Activated T-helper 1 cell treated with anti-CD3 and anti-CD28 coated beads, Interleukin-12 subunit alpha, Interleukin-12 subunit beta, Interleukin-2, Interleukin-4 antibody, amounts not matched to agents 30 ng/mL and 10 ng/mL and 1 ng/mL, durations not matched to agents 14 hours and 24 hours and 36 hours (primary cell): Measurements from ENCODE around the gene FBXW5. TPM values are rescaled to one million over a fixed set of nuclear protein-coding genes. Genes with fewer than 3 reads are reported as not detected.

Experiments
- DNase-seq: peaks from one replicate; pipeline ENCODE4 v3.0.0; 2021; ENCODE audit warnings: low spot score
- H3K27ac Mint-ChIP-seq: one replicate; pipeline ENCODE4 v1.8.0; 2021; ENCODE audit warnings: mild to moderate bottlenecking, mixed read lengths
- H3K27me3 Mint-ChIP-seq: one replicate; pipeline ENCODE4 v1.8.0; 2022; ENCODE audit warnings: mild to moderate bottlenecking, moderate library complexity, mixed read lengths; ENCODE audit not compliant: insufficient read depth
- H3K36me3 Mint-ChIP-seq: one replicate; pipeline ENCODE4 v1.8.0; 2021; ENCODE audit warnings: low read depth, mixed read lengths
- H3K4me1 Mint-ChIP-seq: one replicate; pipeline ENCODE4 v1.8.0; 2021; ENCODE audit warnings: low read depth, mixed read lengths
- H3K4me3 Mint-ChIP-seq: one replicate; pipeline ENCODE4 v1.8.0; 2021; ENCODE audit warnings: mild to moderate bottlenecking, moderate library complexity, mixed read lengths
- H3K9me3 Mint-ChIP-seq: one replicate; pipeline ENCODE4 v1.8.0; 2021; ENCODE audit warnings: mixed read lengths
- intact Hi-C: fragments of 100-400 bp; cut with micrococcal nuclease; formaldehyde crosslinking; loops from one replicate; pipeline ENCODE4 v1.15.1; 2024
- total RNA-seq: library from RNA; stranded (reverse); gene quantifications from 2 replicates; pipeline ENCODE4 v1.2.3, GENCODE V29; 2022

The FBXW5 gene
- total RNA-seq, 1 donor from 2014 or later: 92.5 TPM

GRCh38 chr9:136962163-136962562, 17.6 kb upstream of the FBXW5 start:
- H3K4me1 Mint-ChIP-seq: peaks cover 15% of the 10 kb centered on the region
- H3K27me3 Mint-ChIP-seq: peaks cover 3% of the 10 kb centered on the region
- no peaks in the 10 kb centered on the region for H3K36me3 Mint-ChIP-seq
- no peak for DNase-seq
- H3K27ac Mint-ChIP-seq: no peak overlapping the region
- no peaks in the 10 kb centered on the region for H3K9me3 Mint-ChIP-seq
- no peak overlapping the region for H3K4me3 Mint-ChIP-seq
- intact Hi-C loops: no loop called here

GRCh38 chr9:136961279-136962065, 16.9 kb upstream of the FBXW5 start:
- Mint-ChIP-seq H3K9me3 (peaks cover 5% of the 10 kb centered on the region), H3K36me3 (no peaks in the 10 kb centered on the region), H3K27ac (no peak overlapping the region), H3K4me3 (no peak overlapping the region), H3K4me1 (peaks cover 14% of the 10 kb centered on the region), H3K27me3 (no peaks in the 10 kb centered on the region)
- intact Hi-C loops: no loop called here
- no peak for DNase-seq

- Mint-ChIP-seq H3K27ac (no peak overlapping the region), H3K4me3 (no peak overlapping the region), H3K4me1 (peaks cover 9% of the 10 kb centered on the region), H3K36me3 (no peaks in the 10 kb centered on the region), H3K9me3 (peaks cover 9% of the 10 kb centered on the region), H3K27me3 (no peaks in the 10 kb centered on the region)
- intact Hi-C loops: no loop called here
- DNase-seq: no peak
These were observed 16.4 kb upstream of the FBXW5 start for GRCh38 chr9:136960938-136961275.

GRCh38 chr9:136960212-136960937, 15.8 kb upstream of the FBXW5 start:
- no peak overlapping the region for H3K4me3 Mint-ChIP-seq
- no peaks in the 10 kb centered on the region for H3K36me3 Mint-ChIP-seq
- H3K4me1 Mint-ChIP-seq: peaks cover 4% of the 10 kb centered on the region
- DNase-seq: no peak
- no peaks in the 10 kb centered on the region for H3K27me3 Mint-ChIP-seq
- H3K9me3 Mint-ChIP-seq: peaks cover 9% of the 10 kb centered on the region
- no peak overlapping the region for H3K27ac Mint-ChIP-seq
- intact Hi-C loops: no loop called here

GRCh38 chr9:136958898-136959850, 14.6 kb upstream of the FBXW5 start:
- Mint-ChIP-seq H3K27me3 (no peaks in the 10 kb centered on the region), H3K27ac (no peak overlapping the region), H3K4me1 (no peaks in the 10 kb centered on the region), H3K4me3 (no peak overlapping the region), H3K9me3 (peaks cover 9% of the 10 kb centered on the region), H3K36me3 (no peaks in the 10 kb centered on the region)
- intact Hi-C loops: no loop called here
- no peak for DNase-seq

GRCh38 chr9:136958473-136958872, 13.9 kb upstream of the FBXW5 start:
- Mint-ChIP-seq H3K27ac (no peak overlapping the region), H3K4me1 (no peaks in the 10 kb centered on the region), H3K4me3 (no peak overlapping the region), H3K36me3 (no peaks in the 10 kb centered on the region), H3K9me3 (peaks cover 9% of the 10 kb centered on the region), H3K27me3 (no peaks in the 10 kb centered on the region)
- intact Hi-C loops: no loop called here
- DNase-seq: no peak

- Mint-ChIP-seq H3K36me3 (no peaks in the 10 kb centered on the region), H3K27me3 (no peaks in the 10 kb centered on the region), H3K9me3 (peaks cover 9% of the 10 kb centered on the region), H3K27ac (no peak overlapping the region), H3K4me1 (no peaks in the 10 kb centered on the region), H3K4me3 (no peak overlapping the region)
- DNase-seq: no peak
- intact Hi-C loops: no loop called here
These were observed 13.4 kb upstream of the FBXW5 start for GRCh38 chr9:136957901-136958300.

- Mint-ChIP-seq H3K27ac (no peak overlapping the region), H3K9me3 (peaks cover 9% of the 10 kb centered on the region), H3K4me3 (no peak overlapping the region), H3K4me1 (no peaks in the 10 kb centered on the region), H3K36me3 (no peaks in the 10 kb centered on the region), H3K27me3 (no peaks in the 10 kb centered on the region)
- no peak for DNase-seq
- intact Hi-C loops: no loop called here
These were observed 12.9 kb upstream of the FBXW5 start for GRCh38 chr9:136957461-136957860.

GRCh38 chr9:136956604-136957003, 12.1 kb upstream of the FBXW5 start:
- Mint-ChIP-seq H3K36me3 (no peaks in the 10 kb centered on the region), H3K27me3 (no peaks in the 10 kb centered on the region), H3K4me3 (no peak overlapping the region), H3K4me1 (no peaks in the 10 kb centered on the region), H3K9me3 (peaks cover 9% of the 10 kb centered on the region), H3K27ac (peak overlapping the region; percentile 56)
- intact Hi-C loops: no loop called here
- DNase-seq: no peak

GRCh38 chr9:136955943-136956335, 11.4 kb upstream of the FBXW5 start:
- no peaks in the 10 kb centered on the region for H3K27me3 Mint-ChIP-seq
- H3K9me3 Mint-ChIP-seq: peaks cover 9% of the 10 kb centered on the region
- no peaks in the 10 kb centered on the region for H3K4me1 Mint-ChIP-seq
- no peak overlapping the region for H3K27ac Mint-ChIP-seq
- no peak for DNase-seq
- intact Hi-C loops: no loop called here
- H3K4me3 Mint-ChIP-seq: no peak overlapping the region
- no peaks in the 10 kb centered on the region for H3K36me3 Mint-ChIP-seq

- no peaks in the 10 kb centered on the region for H3K27me3 Mint-ChIP-seq
- H3K27ac Mint-ChIP-seq: no peak overlapping the region
- no peaks in the 10 kb centered on the region for H3K4me1 Mint-ChIP-seq
- no peak for DNase-seq
- H3K36me3 Mint-ChIP-seq: no peaks in the 10 kb centered on the region
- H3K4me3 Mint-ChIP-seq: no peak overlapping the region
- intact Hi-C loops: no loop called here
- peaks cover 9% of the 10 kb centered on the region for H3K9me3 Mint-ChIP-seq
These were observed 10.8 kb upstream of the FBXW5 start for GRCh38 chr9:136955202-136955942.

GRCh38 chr9:136954270-136955083, 9.9 kb upstream of the FBXW5 start:
- Mint-ChIP-seq H3K36me3 (no peaks in the 10 kb centered on the region), H3K27ac (no peak overlapping the region), H3K4me1 (no peaks in the 10 kb centered on the region), H3K4me3 (no peak overlapping the region), H3K9me3 (peaks cover 9% of the 10 kb centered on the region), H3K27me3 (no peaks in the 10 kb centered on the region)
- intact Hi-C loops: no loop called here
- DNase-seq: no peak
